Epithelial cell of esophagus (primary cell): ENCODE data around the gene SAMD3.
"Not testable (repeated sequence)": the region's sequence is repeated elsewhere in the genome, so short reads cannot be mapped to it uniquely, and the experiment has no call there.

Experiments used
- DNase-seq: peaks from one replicate; pipeline ENCODE4 v3.0.0; 2010; ENCODE audit warnings: low read depth
- H3K4me3 ChIP-seq: 2 replicates; pipeline ENCODE4 v1.5.1; 2011; ENCODE audit warnings: mild to moderate bottlenecking, low read length, control low read depth
- TF ChIP-seq, protein P1 (sequence below): IDR thresholded peaks from 2 replicates; pipeline ENCODE4 v1.5.1; 2011; ENCODE audit warnings: low read depth, mild to moderate bottlenecking, low read length, control low read depth, inconsistent platforms; ENCODE audit not compliant: insufficient read depth; ENCODE audit errors: missing control alignments

SAMD3 gene

DNA sequence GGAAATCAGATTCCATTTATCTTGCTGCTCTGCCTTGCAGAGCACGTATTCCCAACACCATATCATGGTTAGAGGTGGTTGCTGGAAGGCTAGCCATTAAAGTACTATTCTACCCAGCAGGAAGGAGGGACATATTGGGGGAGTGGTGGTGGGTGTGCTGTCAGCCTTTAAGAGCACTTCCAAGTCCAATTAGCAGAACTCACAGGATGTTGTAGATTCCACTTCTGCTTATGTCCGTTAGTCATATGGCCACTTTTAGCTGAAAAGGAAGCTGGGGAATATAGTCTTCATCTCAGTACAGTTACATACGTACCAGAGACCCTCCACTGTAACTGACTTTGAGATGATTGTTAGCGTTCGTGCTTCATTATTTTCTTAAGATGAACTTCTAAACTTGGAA, 94.4 kb downstream of the SAMD3 start:
- TF ChIP-seq, protein P1, sequence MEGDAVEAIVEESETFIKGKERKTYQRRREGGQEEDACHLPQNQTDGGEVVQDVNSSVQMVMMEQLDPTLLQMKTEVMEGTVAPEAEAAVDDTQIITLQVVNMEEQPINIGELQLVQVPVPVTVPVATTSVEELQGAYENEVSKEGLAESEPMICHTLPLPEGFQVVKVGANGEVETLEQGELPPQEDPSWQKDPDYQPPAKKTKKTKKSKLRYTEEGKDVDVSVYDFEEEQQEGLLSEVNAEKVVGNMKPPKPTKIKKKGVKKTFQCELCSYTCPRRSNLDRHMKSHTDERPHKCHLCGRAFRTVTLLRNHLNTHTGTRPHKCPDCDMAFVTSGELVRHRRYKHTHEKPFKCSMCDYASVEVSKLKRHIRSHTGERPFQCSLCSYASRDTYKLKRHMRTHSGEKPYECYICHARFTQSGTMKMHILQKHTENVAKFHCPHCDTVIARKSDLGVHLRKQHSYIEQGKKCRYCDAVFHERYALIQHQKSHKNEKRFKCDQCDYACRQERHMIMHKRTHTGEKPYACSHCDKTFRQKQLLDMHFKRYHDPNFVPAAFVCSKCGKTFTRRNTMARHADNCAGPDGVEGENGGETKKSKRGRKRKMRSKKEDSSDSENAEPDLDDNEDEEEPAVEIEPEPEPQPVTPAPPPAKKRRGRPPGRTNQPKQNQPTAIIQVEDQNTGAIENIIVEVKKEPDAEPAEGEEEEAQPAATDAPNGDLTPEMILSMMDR = no peak
- DNase-seq = no peak
- no peak overlapping the region for H3K4me3 ChIP-seq

DNA sequence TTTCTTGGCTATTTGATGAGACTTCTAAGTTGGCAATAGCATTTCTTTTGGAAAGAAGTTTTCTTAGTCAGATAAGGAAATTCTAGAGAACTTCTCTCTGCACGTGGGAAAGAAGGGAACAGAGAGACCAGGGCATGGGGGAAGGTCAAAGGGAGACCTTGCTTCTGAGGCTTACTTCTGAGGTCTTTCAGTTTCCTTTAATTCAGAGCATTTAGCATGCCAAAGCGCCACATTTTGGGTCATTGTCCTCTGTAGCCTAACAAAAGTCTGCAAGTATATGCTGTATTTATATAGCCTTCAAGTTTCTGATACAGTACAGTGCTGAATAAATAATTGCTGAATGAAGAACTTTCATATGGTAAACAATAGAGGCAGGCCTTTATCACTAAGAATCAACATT, 95.6 kb downstream of the SAMD3 start:
- TF ChIP-seq, protein P1 = no peak
- DNase-seq = no peak
- no peak overlapping the region for H3K4me3 ChIP-seq

GRCh38 chr6:130122243-130122642, 100.5 kb downstream of the SAMD3 start:
- DNase-seq = no peak
- TF ChIP-seq, protein P1 = no peak

GRCh38 chr6:130120731-130121130, 102.0 kb downstream of the SAMD3 start:
- TF ChIP-seq, protein P1 = no peak
- no peak for DNase-seq
- H3K4me3 ChIP-seq = no peak overlapping the region

More at GRCh38 chr6:130122243-130122642, 100.5 kb downstream of the SAMD3 start:
- H3K4me3 ChIP-seq = no peak overlapping the region

DNA sequence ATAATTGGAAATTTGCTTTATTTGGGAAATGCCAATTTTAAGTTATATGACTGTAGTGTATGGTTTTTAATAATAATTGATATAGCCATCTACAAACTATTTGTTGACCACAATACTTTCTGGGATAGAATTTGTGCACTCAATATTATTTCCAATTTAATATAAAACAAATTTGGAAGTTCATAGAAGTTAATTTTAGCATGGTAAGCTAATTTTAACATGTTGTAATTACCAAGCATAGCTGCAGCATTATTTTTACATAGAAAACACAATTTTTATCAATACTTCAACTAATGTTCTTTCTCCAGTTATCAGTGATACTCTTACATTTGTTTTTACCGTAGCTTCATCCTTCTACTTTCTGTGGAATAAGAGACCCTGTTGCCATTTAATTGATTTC, 103.5 kb downstream of the SAMD3 start:
- TF ChIP-seq, protein P1 = no peak
- DNase-seq = no peak
- no peak overlapping the region for H3K4me3 ChIP-seq

DNA sequence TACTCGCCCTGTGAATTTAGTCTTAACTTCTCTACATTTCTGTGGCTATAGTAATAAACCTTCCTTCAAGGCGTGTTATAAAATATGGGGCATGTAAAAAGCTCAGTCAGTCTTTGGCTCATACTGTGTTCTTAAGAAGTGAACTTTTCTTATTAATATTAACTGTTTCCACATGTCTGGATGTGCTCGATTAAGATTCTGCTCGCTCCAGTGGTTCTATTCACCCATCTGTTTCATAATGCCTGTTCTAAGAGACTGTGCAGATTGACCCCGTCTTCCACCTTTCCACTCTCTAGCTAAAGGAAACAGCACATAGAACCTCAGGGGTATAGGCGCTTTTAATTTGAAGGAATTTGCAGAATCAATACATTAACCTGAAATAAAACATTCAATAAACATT, 104.5 kb downstream of the SAMD3 start:
- H3K4me3 ChIP-seq = no peak overlapping the region
- no peak for DNase-seq
- TF ChIP-seq, protein P1 = no peak

DNA sequence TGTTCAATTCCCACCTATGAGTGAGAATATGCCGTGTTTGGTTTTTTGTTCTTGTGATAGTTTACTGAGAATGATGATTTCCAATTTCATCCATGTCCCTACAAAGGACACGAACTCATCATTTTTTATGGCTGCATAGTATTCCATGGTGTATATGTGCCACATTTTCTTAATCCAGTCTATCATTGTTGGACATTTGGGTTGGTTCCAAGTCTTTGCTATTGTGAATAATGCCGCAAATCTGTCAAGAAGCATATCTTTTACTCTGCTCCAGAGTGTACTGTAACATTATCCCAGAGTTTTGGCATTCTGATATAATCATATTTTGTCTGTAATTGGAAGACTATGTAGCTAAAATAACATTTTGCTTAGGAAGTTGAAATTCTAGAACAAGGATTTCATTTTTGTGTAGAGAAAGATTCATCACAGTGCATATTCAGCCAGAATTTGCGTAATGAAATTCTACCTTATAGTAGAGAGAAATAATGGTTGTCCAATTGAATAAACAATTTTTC, 105.5 kb downstream of the SAMD3 start:
- not testable (repeated sequence) for DNase-seq, H3K4me3 ChIP-seq
